Measurements from ENCODE around the gene PEF1. TPM values are rescaled to one million over a fixed set of nuclear protein-coding genes. Genes with fewer than 3 reads are reported as not detected.

PEF1 gene
- polyA plus RNA-seq, 1 donor (not counting 4 experiments of a cell fraction or from before 2014, with no cell fraction given) = 72.2 TPM

GRCh38 chr1:31675161-31675560 lies 30.5 kb upstream of the PEF1 start:
- H3K9me3 ChIP-seq (ENCODE audit: control insufficient read depth, low read depth, low read length) = no peaks in the 10 kb centered on the region
- H3K9ac ChIP-seq (ENCODE audit: control insufficient read depth, extremely low read depth, insufficient read depth, low read length) = no peak overlapping the region
- H3K27ac ChIP-seq (ENCODE audit: control insufficient read depth, insufficient read depth, low read length) = no peak overlapping the region
- no peak for TF ChIP-seq EZH2 (IDR thresholded peaks at IDR 0.05; ENCODE audit: low read length)
- TF ChIP-seq CTCF (optimal IDR thresholded peaks at IDR 0.05 in 1 of 3, IDR thresholded peaks at IDR 0.05 in 1 of 3, conservative IDR thresholded peaks at IDR 0.05 in 1 of 3; ENCODE audit: extremely low read depth in 1 of 3, insufficient read depth in 2 of 3, low read length in 3 of 3) = no peak
- peaks cover 10% of the 10 kb centered on the region for H3K4me1 ChIP-seq (ENCODE audit: control insufficient read depth, extremely low read depth, insufficient read depth, low read length)
- H3K9me1 ChIP-seq (ENCODE audit: control insufficient read depth, extremely low read depth, insufficient read depth, low read length) = no peaks in the 10 kb centered on the region
- H2AFZ ChIP-seq (ENCODE audit: control insufficient read depth, low read length) = no peak overlapping the region
- H4K20me1 ChIP-seq (ENCODE audit: control insufficient read depth, extremely low read depth, insufficient read depth, low read length) = no peaks in the 10 kb centered on the region
- no peaks in the 10 kb centered on the region for H3K79me2 ChIP-seq (ENCODE audit: control insufficient read depth, insufficient read depth, low read length)
- H3K4me3 ChIP-seq (ENCODE audit: control insufficient read depth in 2 of 3, extremely low read depth in 1 of 3, insufficient read depth in 2 of 3, low read depth in 1 of 3, low read length in 3 of 3) = no peak overlapping the region
- peaks cover 22 to 43% of the 10 kb centered on the region in 2 experiments for H3K36me3 ChIP-seq (ENCODE audit: control insufficient read depth in 2 of 2, extremely low read depth in 1 of 2, insufficient read depth in 2 of 2, low read length in 2 of 2)
- DNase-seq (ENCODE audit: low read depth, low spot score) (no peak), FAIRE-seq (no peak)
- H3K27me3 ChIP-seq (ENCODE audit: control insufficient read depth, extremely low read depth, insufficient read depth, low read length) = no peaks in the 10 kb centered on the region
- H3K4me2 ChIP-seq (ENCODE audit: control insufficient read depth, extremely low read depth, insufficient read depth, low read depth, low read length) = no peak overlapping the region
- dilution Hi-C loops (cut with MboI; ENCODE audit: extremely low pct_ligation_motif_present, low sequenced_read_pairs) = no loop called here

DNA sequence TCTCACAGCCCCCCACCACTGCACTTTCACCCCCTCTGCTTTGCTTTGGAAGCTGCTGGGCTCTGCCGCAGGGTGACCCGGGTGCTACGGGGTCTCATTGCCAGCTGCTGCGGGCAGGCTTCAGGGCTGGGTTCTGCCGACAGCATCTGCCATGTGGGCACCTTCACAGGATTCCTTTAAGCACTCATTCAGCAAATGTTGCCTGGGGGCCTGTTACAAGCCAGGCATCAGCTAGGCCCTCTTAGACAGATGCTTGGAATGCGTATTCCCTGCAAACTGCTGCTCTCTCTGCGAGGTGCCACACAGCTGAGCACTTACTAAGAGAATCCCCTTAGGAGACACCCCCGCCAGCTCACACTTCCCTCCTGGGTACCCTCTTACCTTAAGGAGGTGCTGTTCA lies 29.9 kb upstream of the PEF1 start:
- no peak overlapping the region for H2AFZ ChIP-seq (ENCODE audit: control insufficient read depth, low read length)
- H3K4me2 ChIP-seq (ENCODE audit: control insufficient read depth, extremely low read depth, insufficient read depth, low read depth, low read length) = no peak overlapping the region
- no peak for TF ChIP-seq EZH2 (IDR thresholded peaks at IDR 0.05; ENCODE audit: low read length)
- TF ChIP-seq CTCF (optimal IDR thresholded peaks at IDR 0.05 in 1 of 3, IDR thresholded peaks at IDR 0.05 in 1 of 3, conservative IDR thresholded peaks at IDR 0.05 in 1 of 3; ENCODE audit: extremely low read depth in 1 of 3, insufficient read depth in 2 of 3, low read length in 3 of 3) = no peak
- peaks cover 16% of the 10 kb centered on the region for H3K4me1 ChIP-seq (ENCODE audit: control insufficient read depth, extremely low read depth, insufficient read depth, low read length)
- no peaks in the 10 kb centered on the region for H4K20me1 ChIP-seq (ENCODE audit: control insufficient read depth, extremely low read depth, insufficient read depth, low read length)
- DNase-seq (ENCODE audit: low read depth, low spot score) (no peak), FAIRE-seq (no peak)
- no peaks in the 10 kb centered on the region for H3K27me3 ChIP-seq (ENCODE audit: control insufficient read depth, extremely low read depth, insufficient read depth, low read length)
- no peak overlapping the region for H3K9ac ChIP-seq (ENCODE audit: control insufficient read depth, extremely low read depth, insufficient read depth, low read length)
- no peak overlapping the region for H3K4me3 ChIP-seq (ENCODE audit: control insufficient read depth in 2 of 3, extremely low read depth in 1 of 3, insufficient read depth in 2 of 3, low read depth in 1 of 3, low read length in 3 of 3)
- dilution Hi-C loops (cut with MboI; ENCODE audit: extremely low pct_ligation_motif_present, low sequenced_read_pairs) = no loop called here
- peaks cover 20 to 38% of the 10 kb centered on the region in 2 experiments for H3K36me3 ChIP-seq (ENCODE audit: control insufficient read depth in 2 of 2, extremely low read depth in 1 of 2, insufficient read depth in 2 of 2, low read length in 2 of 2)
- H3K27ac ChIP-seq (ENCODE audit: control insufficient read depth, insufficient read depth, low read length) = no peak overlapping the region
- no peaks in the 10 kb centered on the region for H3K79me2 ChIP-seq (ENCODE audit: control insufficient read depth, insufficient read depth, low read length)
- H3K9me3 ChIP-seq (ENCODE audit: control insufficient read depth, low read depth, low read length) = no peaks in the 10 kb centered on the region
- H3K9me1 ChIP-seq (ENCODE audit: control insufficient read depth, extremely low read depth, insufficient read depth, low read length) = no peaks in the 10 kb centered on the region

Data from keratinocyte (primary cell).